ENCODE results near the gene SPATA46.

Gene SPATA46

GRCh38 chr1:162384601-162385279, 8.1 kb upstream of the SPATA46 start:
- Histone ChIP-seq H3K27ac (ENCODE audit: low read depth, low read length) (no peak overlapping the region), H3K4me3 (ENCODE audit: low read depth, low read length) (no peak overlapping the region), H3K27me3 (ENCODE audit: control insufficient read depth, insufficient read depth, low read length) (no peaks in the 10 kb centered on the region), H3K9ac (ENCODE audit: low read length) (no peak overlapping the region), H3K9me3 (ENCODE audit: control insufficient read depth, insufficient read depth, low read depth, low read length) (no peaks in the 10 kb centered on the region), H3K36me3 (ENCODE audit: control insufficient read depth, insufficient read depth, low read length) (peaks cover 18% of the 10 kb centered on the region), H3K4me1 (ENCODE audit: control insufficient read depth, insufficient read depth, low read length) (peaks cover 5% of the 10 kb centered on the region; the same call in 1 of the 2 replicates)

DNA sequence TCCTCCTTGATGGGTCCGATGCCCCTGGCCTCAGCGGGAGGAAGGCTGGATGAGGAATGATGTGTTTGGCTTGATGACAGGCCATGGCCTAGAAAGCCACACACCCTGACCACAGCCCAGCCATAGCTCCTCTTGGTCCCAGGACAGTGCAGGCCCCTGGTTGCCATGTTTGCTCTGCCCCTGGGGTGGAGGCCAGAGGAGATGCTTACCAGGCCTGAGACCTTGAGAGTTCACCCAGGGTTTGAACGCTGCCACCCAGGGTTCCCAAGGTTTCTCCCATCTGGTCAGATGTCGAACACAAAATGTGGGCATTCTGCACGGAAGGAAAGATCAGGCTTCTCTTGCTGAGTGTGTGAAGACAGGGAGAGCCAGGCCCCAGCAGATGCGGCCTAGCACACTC, 7.5 kb upstream of the SPATA46 start:
- Histone ChIP-seq H3K9ac (ENCODE audit: low read length) (no peak overlapping the region), H3K27me3 (ENCODE audit: control insufficient read depth, insufficient read depth, low read length) (no peaks in the 10 kb centered on the region), H3K4me1 (ENCODE audit: control insufficient read depth, insufficient read depth, low read length) (peaks cover 5% of the 10 kb centered on the region; the same call in 1 of the 2 replicates)

GRCh38 chr1:162383516-162383915, 6.9 kb upstream of the SPATA46 start:
- Histone ChIP-seq H3K27ac (ENCODE audit: low read depth, low read length) (no peak overlapping the region), H3K4me3 (ENCODE audit: low read depth, low read length) (no peak overlapping the region), H3K4me1 (ENCODE audit: control insufficient read depth, insufficient read depth, low read length) (peaks cover 1% of the 10 kb centered on the region; the same call in 1 of the 2 replicates), H3K9me3 (ENCODE audit: control insufficient read depth, insufficient read depth, low read depth, low read length) (no peaks in the 10 kb centered on the region), H3K9ac (ENCODE audit: low read length) (no peak overlapping the region), H3K36me3 (ENCODE audit: control insufficient read depth, insufficient read depth, low read length) (peaks cover 18% of the 10 kb centered on the region), H3K27me3 (ENCODE audit: control insufficient read depth, insufficient read depth, low read length) (no peaks in the 10 kb centered on the region)

More for the DNA sequence above, 7.5 kb upstream of the SPATA46 start:
- H3K36me3 ChIP-seq (ENCODE audit: control insufficient read depth, insufficient read depth, low read length), result peaks cover 18% of the 10 kb centered on the region
- H3K9me3 ChIP-seq (ENCODE audit: control insufficient read depth, insufficient read depth, low read depth, low read length), result no peaks in the 10 kb centered on the region
- H3K4me3 ChIP-seq (ENCODE audit: low read depth, low read length), result no peak overlapping the region
- no peak overlapping the region for H3K27ac ChIP-seq (ENCODE audit: low read depth, low read length)

DNA sequence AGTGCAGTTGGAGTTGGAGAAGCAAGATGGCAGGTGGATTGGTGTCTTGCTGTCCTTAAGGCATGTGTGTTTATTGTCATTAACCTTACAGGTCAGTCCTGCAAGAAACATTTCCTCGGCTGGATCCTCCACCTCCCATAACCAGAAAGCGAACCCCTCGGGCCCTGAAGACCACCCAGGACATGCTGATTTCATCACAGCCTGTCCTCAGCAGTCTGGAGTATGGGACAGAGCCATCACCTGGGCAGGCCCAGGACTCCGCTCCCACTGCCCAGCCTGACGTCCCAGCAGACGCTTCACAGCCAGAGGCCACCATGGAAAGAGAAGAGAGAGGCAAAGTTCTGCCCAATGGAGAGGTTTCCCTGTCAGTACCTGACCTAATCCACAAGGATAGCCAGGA, 6.4 kb upstream of the SPATA46 start:
- Histone ChIP-seq H3K9ac (ENCODE audit: low read length) (no peak overlapping the region), H3K9me3 (ENCODE audit: control insufficient read depth, insufficient read depth, low read depth, low read length) (no peaks in the 10 kb centered on the region), H3K36me3 (ENCODE audit: control insufficient read depth, insufficient read depth, low read length) (peaks cover 18% of the 10 kb centered on the region), H3K4me1 (ENCODE audit: control insufficient read depth, insufficient read depth, low read length) (no peaks in the 10 kb centered on the region; the same call in 1 of the 2 replicates), H3K4me3 (ENCODE audit: low read depth, low read length) (no peak overlapping the region), H3K27me3 (ENCODE audit: control insufficient read depth, insufficient read depth, low read length) (no peaks in the 10 kb centered on the region), H3K27ac (ENCODE audit: low read depth, low read length) (no peak overlapping the region)

- Histone ChIP-seq H3K4me1 (ENCODE audit: control insufficient read depth, insufficient read depth, low read length) (no peaks in the 10 kb centered on the region), H3K27me3 (ENCODE audit: control insufficient read depth, insufficient read depth, low read length) (no peaks in the 10 kb centered on the region), H3K9me3 (ENCODE audit: control insufficient read depth, insufficient read depth, low read depth, low read length) (no peaks in the 10 kb centered on the region), H3K36me3 (ENCODE audit: control insufficient read depth, insufficient read depth, low read length) (peaks cover 18% of the 10 kb centered on the region), H3K9ac (ENCODE audit: low read length) (no peak overlapping the region), H3K4me3 (ENCODE audit: low read depth, low read length) (no peak overlapping the region), H3K27ac (ENCODE audit: low read depth, low read length) (no peak overlapping the region)
Observed at GRCh38 chr1:162381941-162382750, 5.5 kb upstream of the SPATA46 start.

GRCh38 chr1:162381383-162381782, 4.7 kb upstream of the SPATA46 start, which contains the start of gene C1orf226:
Gene C1orf226, plus strand, starts transcription at chr1:162381728. Its CDS starts 174 bp downstream, at chr1:162381902.
- H3K9me3 ChIP-seq (ENCODE audit: control insufficient read depth, insufficient read depth, low read depth, low read length), result no peaks in the 10 kb centered on the region
- H3K36me3 ChIP-seq (ENCODE audit: control insufficient read depth, insufficient read depth, low read length), result peaks cover 18% of the 10 kb centered on the region
- no peaks in the 10 kb centered on the region for H3K4me1 ChIP-seq (ENCODE audit: control insufficient read depth, insufficient read depth, low read length)
- H3K4me3 ChIP-seq (ENCODE audit: low read depth, low read length), result no peak within 1 kb of the TSS
- no peaks in the 10 kb centered on the region for H3K27me3 ChIP-seq (ENCODE audit: control insufficient read depth, insufficient read depth, low read length)
- H3K9ac ChIP-seq (ENCODE audit: low read length), result no peak within 1 kb of the TSS
- no peak within 1 kb of the TSS for H3K27ac ChIP-seq (ENCODE audit: low read depth, low read length)

DNA sequence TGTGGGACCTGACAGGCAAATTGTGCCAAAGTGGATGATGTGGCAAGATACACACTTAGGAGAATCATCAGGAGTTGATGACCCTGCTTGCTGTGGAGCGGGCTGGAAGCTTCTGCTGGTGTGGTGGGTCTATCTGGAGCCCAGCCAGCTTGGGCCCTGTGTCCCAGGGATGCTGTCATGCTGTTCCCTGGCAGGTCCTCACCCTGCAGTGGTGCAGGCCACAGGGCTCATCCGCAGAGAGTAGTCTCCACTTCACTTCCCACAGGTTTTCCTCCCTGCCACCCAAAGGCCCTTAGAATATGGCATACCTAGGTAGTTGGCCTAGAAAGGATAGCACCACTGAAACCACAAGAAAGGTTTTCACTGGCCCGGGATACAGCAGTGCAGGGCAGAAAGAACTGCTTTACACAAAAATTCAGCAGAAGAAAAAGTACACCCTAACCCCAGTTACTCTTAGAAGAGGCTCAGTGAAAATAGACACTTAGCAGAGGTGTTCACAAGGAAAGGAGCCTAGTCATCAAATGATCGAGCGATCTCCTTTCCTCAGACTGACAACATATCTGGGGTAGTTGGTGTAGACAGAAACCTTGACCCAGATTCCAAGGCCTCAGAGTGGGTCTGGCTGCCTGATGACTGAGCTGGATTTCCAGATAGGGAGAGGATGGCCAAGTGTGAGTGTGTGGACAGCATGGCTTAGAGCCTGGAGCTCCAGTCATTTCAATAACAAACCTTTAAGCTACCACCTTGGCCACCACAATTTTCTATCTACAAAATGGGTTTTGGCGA, 3.6 kb upstream of the SPATA46 start:
- Histone ChIP-seq H3K27ac (ENCODE audit: low read depth, low read length) (no peak overlapping the region), H3K4me1 (ENCODE audit: control insufficient read depth, insufficient read depth, low read length) (no peaks in the 10 kb centered on the region), H3K4me3 (ENCODE audit: low read depth, low read length) (no peak overlapping the region), H3K27me3 (ENCODE audit: control insufficient read depth, insufficient read depth, low read length) (no peaks in the 10 kb centered on the region), H3K9ac (ENCODE audit: low read length) (no peak overlapping the region), H3K9me3 (ENCODE audit: control insufficient read depth, insufficient read depth, low read depth, low read length) (no peaks in the 10 kb centered on the region), H3K36me3 (ENCODE audit: control insufficient read depth, insufficient read depth, low read length) (peaks cover 18% of the 10 kb centered on the region)

DNA sequence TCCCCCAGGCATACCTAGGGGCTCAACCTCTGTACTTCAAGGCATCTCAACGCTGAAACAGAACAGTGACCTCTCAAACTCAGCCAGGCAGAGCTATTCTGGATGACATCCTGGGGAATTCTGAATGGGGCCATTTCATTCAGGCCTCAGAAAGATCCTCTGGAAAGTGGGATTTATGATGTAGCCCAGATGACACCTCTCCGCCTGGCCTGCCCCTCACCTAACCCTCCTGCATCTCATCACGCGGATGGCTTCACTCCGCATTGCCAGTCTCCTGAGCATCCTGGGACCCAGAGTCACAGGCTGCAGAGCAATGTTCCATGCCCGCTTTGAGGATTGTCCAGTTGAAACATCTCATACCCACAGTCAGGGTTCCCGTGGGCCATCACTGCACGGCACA, 1.2 kb downstream of the SPATA46 start:
- Histone ChIP-seq H3K36me3 (ENCODE audit: control insufficient read depth, insufficient read depth, low read length) (no peaks in the 10 kb centered on the region), H3K9me3 (ENCODE audit: control insufficient read depth, insufficient read depth, low read depth, low read length) (no peaks in the 10 kb centered on the region), H3K9ac (ENCODE audit: low read length) (no peak overlapping the region), H3K27ac (ENCODE audit: low read depth, low read length) (no peak overlapping the region), H3K27me3 (ENCODE audit: control insufficient read depth, insufficient read depth, low read length) (no peaks in the 10 kb centered on the region), H3K4me1 (ENCODE audit: control insufficient read depth, insufficient read depth, low read length) (no peaks in the 10 kb centered on the region), H3K4me3 (ENCODE audit: low read depth, low read length) (no peak overlapping the region)

DNA sequence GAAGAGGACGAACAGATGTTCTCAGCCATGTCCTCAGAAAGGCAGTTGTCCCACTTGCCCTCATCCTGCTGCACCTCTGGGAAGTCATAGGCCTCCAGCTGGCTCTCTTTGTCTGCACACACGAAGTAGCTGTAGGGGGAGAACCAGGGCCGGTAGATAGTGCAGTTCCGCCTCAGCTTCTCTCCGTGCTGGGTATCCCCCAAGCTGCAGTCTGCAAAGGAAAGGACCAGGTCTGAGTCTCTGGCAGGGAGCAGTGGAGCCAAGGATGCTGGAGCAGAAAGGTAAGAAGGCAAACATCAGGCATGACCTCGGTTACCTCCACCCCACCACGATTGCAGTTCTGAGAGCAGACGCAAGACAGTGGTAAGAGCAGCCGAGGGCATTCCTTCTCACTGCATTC, 2.2 kb downstream of the SPATA46 start:
- no peaks in the 10 kb centered on the region for H3K4me1 ChIP-seq (ENCODE audit: control insufficient read depth, insufficient read depth, low read length)
- no peak overlapping the region for H3K4me3 ChIP-seq (ENCODE audit: low read depth, low read length)
- H3K36me3 ChIP-seq (ENCODE audit: control insufficient read depth, insufficient read depth, low read length), result no peaks in the 10 kb centered on the region
- H3K9ac ChIP-seq (ENCODE audit: low read length), result no peak overlapping the region
- no peak overlapping the region for H3K27ac ChIP-seq (ENCODE audit: low read depth, low read length)
- no peaks in the 10 kb centered on the region for H3K9me3 ChIP-seq (ENCODE audit: control insufficient read depth, insufficient read depth, low read depth, low read length)
- H3K27me3 ChIP-seq (ENCODE audit: control insufficient read depth, insufficient read depth, low read length), result no peaks in the 10 kb centered on the region

DNA sequence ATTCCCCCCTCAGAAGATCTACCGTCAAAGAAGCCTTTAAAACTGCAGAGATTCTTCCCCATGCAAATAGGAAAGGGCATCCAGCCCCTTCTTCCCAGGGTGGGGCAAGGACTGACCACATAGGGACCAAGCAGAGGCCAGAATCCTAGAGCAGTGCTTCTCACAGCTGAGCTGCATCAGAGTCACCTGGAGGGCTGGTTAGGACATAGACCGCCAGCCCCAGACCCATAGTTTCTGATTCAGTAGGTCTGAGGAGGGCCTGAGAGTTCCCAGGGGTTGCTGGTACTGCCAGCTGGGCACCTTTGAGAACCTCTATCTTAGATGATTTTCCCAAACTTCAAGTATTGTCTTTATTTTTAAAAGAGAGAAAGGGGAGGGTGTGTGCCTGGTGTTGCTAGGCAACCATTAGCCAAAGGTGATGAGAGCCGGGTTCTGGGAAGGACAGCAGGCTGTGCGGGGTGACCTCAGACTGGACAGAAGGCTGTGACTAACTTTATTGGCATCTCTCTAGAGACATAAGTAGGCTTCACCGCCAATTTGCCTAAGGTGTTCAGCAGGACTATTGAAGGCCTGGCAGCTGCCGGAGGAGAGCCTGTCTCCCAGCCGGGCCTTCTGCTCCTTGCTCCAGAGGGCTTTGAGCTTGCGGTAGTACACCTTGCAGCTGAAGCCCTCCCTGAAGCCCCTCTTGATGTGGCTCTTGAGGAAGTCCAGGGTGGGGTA, 3.0 kb downstream of the SPATA46 start:
- H3K36me3 ChIP-seq (ENCODE audit: control insufficient read depth, insufficient read depth, low read length), result no peaks in the 10 kb centered on the region
- H3K4me1 ChIP-seq (ENCODE audit: control insufficient read depth, insufficient read depth, low read length), result no peaks in the 10 kb centered on the region
- H3K4me3 ChIP-seq (ENCODE audit: low read depth, low read length), result no peak overlapping the region
- H3K9ac ChIP-seq (ENCODE audit: low read length), result no peak overlapping the region
- no peak overlapping the region for H3K27ac ChIP-seq (ENCODE audit: low read depth, low read length)
- no peaks in the 10 kb centered on the region for H3K27me3 ChIP-seq (ENCODE audit: control insufficient read depth, insufficient read depth, low read length)
- H3K9me3 ChIP-seq (ENCODE audit: control insufficient read depth, insufficient read depth, low read depth, low read length), result no peaks in the 10 kb centered on the region

All from HUES6 (cell line).